Suprapubic skin (tissue), 4 donors: Measurements from ENCODE around the gene EIF2D. TPM values are rescaled to one million over a fixed set of nuclear protein-coding genes. Genes with fewer than 3 reads are reported as not detected.
"Not testable (repeated sequence)": the region's sequence is repeated elsewhere in the genome, so short reads cannot be mapped to it uniquely, and the experiment has no call there.

ENCODE experiments used
- DNase-seq, 2 donors: peaks; one replicate each; pipeline ENCODE4 v3.0.0-alpha.2; 2019; ENCODE audit warnings: low spot score in 2 of 2
- H3K27ac ChIP-seq: fragments of 200-600 bp; sonication (generic); one replicate; pipeline ENCODE4 v1.5.1; 2019
- H3K27me3 ChIP-seq: fragments of 200-600 bp; sonication (generic); one replicate; pipeline ENCODE4 v1.5.1; 2019
- H3K36me3 ChIP-seq: fragments of 200-600 bp; sonication (generic); one replicate; pipeline ENCODE4 v1.5.1; 2019
- H3K4me1 ChIP-seq: fragments of 200-600 bp; sonication (generic); one replicate; pipeline ENCODE4 v1.5.1; 2019
- H3K4me3 ChIP-seq: fragments of 200-600 bp; sonication (generic); one replicate; pipeline ENCODE4 v1.5.1; 2019; ENCODE audit warnings: mild to moderate bottlenecking
- H3K9me3 ChIP-seq: fragments of 200-600 bp; sonication (generic); one replicate; pipeline ENCODE4 v1.5.1; 2019
- CTCF ChIP-seq, 2 donors: fragments of 200-600 bp in 1 of 2; fragments of 450-650 bp in 1 of 2; sonication (generic) in 1 of 2; IDR thresholded peaks; one replicate each; pipeline ENCODE4 v1.5.1; 2016 to 2019; ENCODE audit warnings: antibody characterized with exemption in 2 of 2, mild to moderate bottlenecking in 1 of 2, moderate library complexity in 1 of 2
- EP300 ChIP-seq: sonication (generic); formaldehyde crosslinking; IDR thresholded peaks from one replicate; pipeline ENCODE4 v1.6.1; 2017; ENCODE audit warnings: antibody characterized with exemption
- POLR2A ChIP-seq, 2 donors: fragments of 450-650 bp; IDR thresholded peaks; one replicate each; pipeline ENCODE4 v1.6.1; 2017; ENCODE audit warnings: antibody characterized with exemption in 2 of 2, mild to moderate bottlenecking in 2 of 2, moderate library complexity in 2 of 2
- POLR2AphosphoS5 ChIP-seq, 3 donors: sonication (generic); formaldehyde crosslinking; IDR thresholded peaks; one replicate each; pipeline ENCODE4 v1.6.1; 2017; ENCODE audit warnings: antibody characterized with exemption in 3 of 3
- WGBS: methylation state at CpG from one replicate; pipeline ENCODE4 v1.1.5; 2018; 5-methylcytosine and 5-hydroxymethylcytosine counted together
- total RNA-seq, 4 donors: library from RNA; depleted of rRNA; stranded (reverse); fragments of >200 nt; gene quantifications; one replicate each; pipeline ENCODE4 v1.1.0, GENCODE V29; 2016

The EIF2D gene
- total RNA-seq, 4 donors from 2014 or later: 55.0 to 69.1 (median 61.1) TPM

GRCh38 chr1:206643118-206643698 is 30.9 kb upstream of the EIF2D start:
- H3K4me3 ChIP-seq: no peak overlapping the region
- H3K27ac ChIP-seq: no peak overlapping the region
- H3K27me3 ChIP-seq: no peaks in the 10 kb centered on the region
- H3K9me3 ChIP-seq: no peaks in the 10 kb centered on the region
- no peak for TF ChIP-seq POLR2AphosphoS5 (IDR thresholded peaks at IDR 0.05)
- TF ChIP-seq EP300: no peak
- no peak for TF ChIP-seq POLR2A (IDR thresholded peaks at IDR 0.05)
- TF ChIP-seq CTCF (IDR thresholded peaks at IDR 0.05): no peak
- no peaks in the 10 kb centered on the region for H3K4me1 ChIP-seq
- peaks cover 3% of the 10 kb centered on the region for H3K36me3 ChIP-seq
- DNase-seq: no peak
- WGBS: 92% methylated on average over 3 of the region's 3 CpGs

GRCh38 chr1:206642074-206642473 is 29.8 kb upstream of the EIF2D start:
- not testable (repeated sequence) for H3K27ac ChIP-seq, DNase-seq, H3K4me3 ChIP-seq, H3K4me1 ChIP-seq, H3K9me3 ChIP-seq, H3K36me3 ChIP-seq, H3K27me3 ChIP-seq
- WGBS: 93% methylated on average over 2 of the region's 2 CpGs

DNA sequence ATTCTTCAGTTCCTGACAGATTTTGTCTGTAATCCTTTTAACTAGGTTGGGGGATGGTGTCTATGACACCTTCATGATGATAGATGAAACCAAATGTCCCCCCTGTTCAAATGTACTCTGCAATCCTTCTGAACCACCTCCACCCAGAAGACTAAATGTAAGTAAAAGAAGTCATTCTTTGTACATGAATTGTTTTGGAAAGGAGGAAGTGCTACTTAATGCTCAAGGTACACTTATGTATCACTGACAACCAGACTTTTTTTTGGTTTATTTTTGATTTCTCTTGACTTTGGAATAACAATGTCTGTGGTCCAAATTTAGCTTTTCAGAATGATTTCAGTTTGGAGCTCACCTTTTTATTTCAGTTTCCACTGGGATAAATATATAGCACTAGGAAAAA is 25.3 kb upstream of the EIF2D start:
- DNase-seq: no peak
- Histone ChIP-seq H3K27ac (no peak overlapping the region), H3K4me3 (no peak overlapping the region), H3K36me3 (no peaks in the 10 kb centered on the region), H3K4me1 (peaks cover 30% of the 10 kb centered on the region), H3K9me3 (no peaks in the 10 kb centered on the region), H3K27me3 (no peaks in the 10 kb centered on the region)
- TF ChIP-seq POLR2AphosphoS5 (IDR thresholded peaks at IDR 0.05) (no peak), EP300 (no peak), POLR2A (IDR thresholded peaks at IDR 0.05) (no peak), CTCF (IDR thresholded peaks at IDR 0.05) (no peak)

DNA sequence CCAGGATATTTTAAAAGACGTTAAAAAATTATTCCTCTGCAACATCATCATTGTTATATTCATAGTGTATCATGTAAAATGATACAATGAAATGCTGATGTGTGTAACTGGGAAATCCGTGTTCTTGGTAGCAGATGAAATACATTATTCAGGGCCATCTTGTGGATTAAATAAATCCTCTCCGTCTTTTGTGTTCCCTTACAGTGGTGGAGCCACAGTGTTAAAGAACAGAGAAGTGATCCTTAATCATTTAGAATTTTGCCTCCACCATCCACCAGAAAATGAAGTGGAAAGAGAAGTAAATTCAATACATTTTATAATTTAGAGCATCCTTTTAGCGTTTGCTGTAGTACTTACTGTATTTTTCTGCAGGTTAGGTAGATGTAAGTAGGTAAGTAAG is 24.4 kb upstream of the EIF2D start:
- no peak overlapping the region for H3K4me3 ChIP-seq
- no peaks in the 10 kb centered on the region for H3K27me3 ChIP-seq
- H3K36me3 ChIP-seq: no peaks in the 10 kb centered on the region
- 49% methylated on average over 4 of the region's 4 CpGs for WGBS
- H3K4me1 ChIP-seq: peaks cover 30% of the 10 kb centered on the region
- H3K27ac ChIP-seq: no peak overlapping the region
- H3K9me3 ChIP-seq: no peaks in the 10 kb centered on the region
- TF ChIP-seq EP300: no peak
- no peak for TF ChIP-seq CTCF (IDR thresholded peaks at IDR 0.05)
- TF ChIP-seq POLR2AphosphoS5 (IDR thresholded peaks at IDR 0.05): no peak
- TF ChIP-seq POLR2A (IDR thresholded peaks at IDR 0.05): no peak
- no peak for DNase-seq

DNA sequence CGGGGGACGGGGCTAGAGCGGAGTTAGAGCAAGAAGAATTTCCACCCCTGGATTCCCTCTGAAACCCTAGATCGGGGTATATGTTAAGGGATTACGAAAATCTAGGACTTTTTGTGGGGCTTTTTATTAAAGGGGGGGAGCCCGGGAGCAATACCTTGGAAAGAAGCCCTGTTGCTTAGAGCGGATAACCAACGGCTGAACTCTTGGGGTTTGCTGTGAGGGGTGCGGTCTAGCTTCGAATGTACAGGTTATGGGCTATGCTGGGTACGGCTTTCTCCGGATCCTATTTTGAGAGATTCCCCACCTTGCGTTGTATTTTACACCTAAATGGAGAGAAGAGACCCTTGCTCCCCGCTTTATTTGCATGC is 23.7 kb upstream of the EIF2D start:
- no peaks in the 10 kb centered on the region for H3K9me3 ChIP-seq
- no peak for DNase-seq
- TF ChIP-seq CTCF (IDR thresholded peaks at IDR 0.05): no peak
- TF ChIP-seq EP300: no peak
- TF ChIP-seq POLR2A (IDR thresholded peaks at IDR 0.05): no peak
- no peak for TF ChIP-seq POLR2AphosphoS5 (IDR thresholded peaks at IDR 0.05)
- no peaks in the 10 kb centered on the region for H3K36me3 ChIP-seq
- peaks cover 30% of the 10 kb centered on the region for H3K4me1 ChIP-seq
- H3K4me3 ChIP-seq: peak overlapping the region; percentile 82
- H3K27me3 ChIP-seq: no peaks in the 10 kb centered on the region
- peak overlapping the region; percentile 68 for H3K27ac ChIP-seq
- WGBS: 3% methylated on average over 12 of the region's 14 CpGs
